GM21423 (cell line): ENCODE data around the gene PDP2.

Source experiments
- ATAC-seq: cut with Tn5 transposase; IDR thresholded peaks from one replicate; pipeline ENCODE4 v1.9.1; 2021; ENCODE audit warnings: mild to moderate bottlenecking, moderate library complexity; ENCODE audit not compliant: unreplicated experiment

Gene PDP2

DNA sequence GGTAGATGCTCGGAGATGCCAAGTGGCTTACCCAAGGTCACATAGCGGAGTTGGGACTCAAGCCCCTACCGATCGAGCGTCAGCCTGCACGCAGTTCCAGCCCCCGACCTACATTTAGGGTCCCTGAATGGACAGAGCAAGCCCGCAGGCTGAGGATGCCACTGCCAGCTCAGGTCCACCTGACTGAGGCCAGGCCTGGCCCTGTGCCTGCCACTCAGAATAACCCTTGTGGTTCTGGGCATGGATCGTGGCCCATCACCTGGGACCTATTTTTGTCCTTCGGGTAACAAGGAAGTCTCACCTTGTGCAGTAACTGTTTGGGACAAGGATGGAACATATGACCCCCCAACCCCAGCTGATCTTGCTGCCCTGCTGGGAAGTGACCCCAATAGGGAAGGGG, 21.3 kb downstream of the PDP2 start:
- ATAC-seq: no peak

DNA sequence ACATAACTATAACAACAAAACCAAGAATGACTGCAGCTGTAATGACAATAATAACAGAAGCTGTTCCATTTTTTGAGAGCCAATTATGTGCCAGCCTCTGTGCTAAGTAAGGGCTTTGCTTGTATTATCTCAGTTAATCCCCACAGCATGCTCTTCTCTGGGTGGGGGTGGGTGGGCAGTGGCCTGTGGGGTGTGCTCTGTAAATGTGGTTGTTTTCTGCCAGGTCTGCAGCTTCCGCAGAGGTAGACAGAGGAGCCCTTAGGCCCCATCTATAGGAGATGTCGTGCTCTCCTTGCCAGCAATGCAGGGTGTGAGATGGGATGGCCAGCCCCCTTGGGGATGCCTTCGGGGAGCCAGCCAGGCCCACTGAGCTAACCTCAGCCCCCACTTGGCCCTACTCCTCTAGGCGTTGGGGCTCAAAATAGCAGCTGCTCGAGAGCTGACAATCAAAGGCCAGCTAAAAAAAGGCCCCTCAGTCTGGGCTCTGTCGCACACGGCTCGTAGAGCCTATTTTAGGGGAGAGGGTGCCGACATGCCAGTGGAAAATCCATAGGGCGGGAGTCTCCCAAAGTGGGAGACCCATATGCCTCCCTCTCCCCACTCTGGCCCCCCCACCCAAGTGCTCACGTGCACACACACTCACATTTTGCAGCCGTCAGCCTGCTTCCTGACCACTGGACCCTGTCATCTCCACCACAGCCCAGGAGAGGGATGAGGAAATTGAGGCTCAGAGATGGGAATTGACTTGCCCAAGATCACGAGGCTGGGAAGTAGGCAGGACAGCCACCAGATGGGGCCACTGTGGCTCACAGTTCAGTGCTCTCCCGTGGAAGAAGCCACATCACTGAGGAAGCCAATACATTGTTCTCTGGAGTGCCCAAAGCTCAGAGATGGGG, 22.6 kb downstream of the PDP2 start:
- no peak for ATAC-seq

DNA sequence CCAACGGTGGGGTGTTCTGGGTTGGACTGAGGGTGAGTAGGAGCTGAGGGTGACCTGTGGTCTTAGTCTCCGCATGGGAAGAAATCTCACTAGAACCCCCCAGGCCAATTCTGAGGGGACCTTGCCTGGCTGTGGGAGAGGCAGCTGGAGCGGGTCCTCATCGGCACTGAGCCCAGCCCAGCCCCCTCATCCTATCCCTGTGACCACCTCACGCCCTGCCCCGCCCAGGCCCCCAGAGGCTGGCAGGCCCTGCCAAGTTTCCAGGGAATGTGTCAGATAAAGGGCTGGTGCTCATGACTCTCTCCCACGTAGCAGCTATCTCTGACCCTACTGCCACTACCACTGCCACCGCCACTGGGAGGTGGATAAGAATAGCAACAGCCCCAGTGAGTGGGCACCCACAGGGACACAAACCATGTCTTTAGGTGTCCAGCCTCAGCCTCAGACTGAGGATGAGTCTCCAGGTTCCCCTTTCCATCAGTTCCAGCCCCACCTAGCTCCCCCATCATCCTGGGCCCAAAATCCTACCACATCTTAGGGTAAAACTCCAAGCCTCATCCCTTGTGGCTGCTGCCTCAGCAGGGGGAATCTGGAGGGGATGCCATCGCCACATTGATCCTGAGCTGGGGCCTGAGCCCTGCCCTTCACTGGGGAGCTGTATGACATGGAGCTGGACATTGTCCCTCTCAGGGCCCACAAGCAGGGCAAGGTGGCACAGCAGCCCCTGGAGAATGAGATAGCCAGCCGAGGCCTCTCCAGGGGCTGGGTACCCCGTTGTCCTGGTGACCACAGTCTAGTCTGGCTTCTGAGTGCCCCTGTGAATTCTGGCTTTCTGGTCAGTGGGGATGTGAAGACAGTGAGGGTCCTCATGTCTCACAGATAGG, 23.5 kb downstream of the PDP2 start:
- no peak for ATAC-seq

DNA sequence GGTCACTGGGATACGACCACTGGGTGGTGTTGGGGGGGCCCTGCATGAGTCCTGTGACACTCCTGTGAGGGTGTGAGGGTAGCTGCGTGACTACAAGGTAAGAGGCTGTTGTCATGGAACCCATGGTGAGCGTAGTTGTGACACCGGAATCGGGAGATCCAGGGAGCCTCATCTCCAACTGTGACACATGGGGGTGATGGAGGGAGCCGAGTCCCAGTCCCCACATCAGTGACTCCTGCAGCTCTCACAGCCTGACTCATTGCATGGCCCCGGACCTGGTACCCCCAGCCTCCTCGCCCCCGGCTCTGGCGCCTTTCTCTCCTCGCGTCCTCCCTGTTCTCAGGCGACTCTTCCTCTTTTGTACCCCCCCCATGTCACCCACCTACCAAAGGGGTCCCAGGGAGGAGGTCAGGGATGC, 24.1 kb downstream of the PDP2 start:
- ATAC-seq: no peak

DNA sequence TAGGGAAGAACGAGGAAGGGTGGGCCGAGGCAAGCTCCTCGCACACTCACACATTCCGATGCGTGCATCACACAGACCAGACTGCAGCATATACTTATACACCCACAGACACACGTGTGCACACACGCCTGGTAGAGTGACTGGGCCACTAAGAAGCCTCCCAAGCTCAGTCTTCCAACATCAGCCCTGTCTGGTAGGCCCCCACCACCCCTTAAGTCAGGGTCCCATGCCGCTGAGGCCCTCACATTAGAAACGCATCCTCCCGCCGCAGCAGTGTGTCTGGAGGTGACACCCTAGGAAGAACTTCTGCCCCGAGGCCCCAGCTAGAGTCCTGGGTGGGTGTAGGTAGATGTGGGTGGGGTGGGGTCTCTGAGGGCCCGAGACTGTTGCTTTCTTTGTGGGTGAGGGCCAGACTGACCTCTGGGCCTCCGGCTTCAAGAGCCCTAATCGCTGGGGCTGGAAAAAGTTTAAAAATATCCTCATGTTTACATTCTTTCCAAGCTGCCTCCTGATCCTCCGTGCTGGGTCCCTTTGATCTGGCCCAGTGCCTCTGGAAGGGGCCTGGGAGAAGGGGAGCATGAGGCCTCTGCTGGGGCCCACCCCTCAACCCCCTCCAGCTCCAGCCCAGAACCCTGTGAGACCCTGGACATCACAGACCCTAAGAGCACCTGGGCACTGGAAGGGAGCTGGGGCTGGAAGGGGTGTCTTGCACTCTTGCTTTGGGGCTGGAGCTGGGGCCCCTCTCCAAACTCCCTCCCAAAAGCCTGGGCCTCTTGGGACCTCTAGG, 24.7 kb downstream of the PDP2 start:
- no peak for ATAC-seq

DNA sequence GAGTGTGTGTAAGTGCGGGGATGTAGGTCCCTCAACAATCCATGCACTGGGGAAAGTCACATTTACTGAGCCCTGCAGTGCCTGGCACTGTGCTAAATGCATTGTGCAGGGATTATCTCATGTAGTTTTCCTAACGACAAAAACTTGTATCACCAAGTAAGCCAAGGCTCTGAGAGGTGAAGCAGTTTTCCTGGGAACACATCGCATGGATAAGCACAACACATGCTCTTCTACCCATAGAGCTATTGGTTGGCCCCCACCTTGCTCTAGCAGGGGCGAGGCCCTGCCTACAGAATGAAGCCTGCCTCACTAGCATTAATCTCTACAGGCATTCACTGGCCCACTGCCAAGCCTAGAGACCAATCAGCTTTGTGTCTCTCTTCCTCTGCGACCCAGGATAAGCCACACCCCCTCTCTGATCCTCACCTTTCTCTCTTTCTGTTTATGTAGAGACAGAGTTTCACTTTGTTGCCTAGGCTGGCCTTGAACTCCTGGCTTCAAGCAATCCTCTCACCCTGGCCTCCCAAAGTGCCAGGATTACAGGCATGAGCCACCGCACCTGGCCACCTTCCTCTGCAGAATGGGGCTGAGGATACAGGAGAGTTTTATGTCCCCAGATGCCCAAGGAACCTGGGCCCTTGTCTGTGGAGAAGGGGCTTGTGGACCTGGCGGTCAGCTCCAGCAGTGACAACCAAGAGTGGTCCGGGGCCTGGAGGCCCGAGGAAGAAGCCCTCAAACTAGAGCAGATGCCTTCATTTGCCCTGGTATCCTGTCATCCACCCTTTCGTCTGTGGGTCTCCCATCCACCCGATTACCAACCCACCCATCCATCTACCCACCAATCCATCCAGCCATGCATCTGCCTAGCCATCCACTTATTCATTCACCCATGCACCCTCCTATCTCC, 25.6 kb downstream of the PDP2 start:
- ATAC-seq: no peak

DNA sequence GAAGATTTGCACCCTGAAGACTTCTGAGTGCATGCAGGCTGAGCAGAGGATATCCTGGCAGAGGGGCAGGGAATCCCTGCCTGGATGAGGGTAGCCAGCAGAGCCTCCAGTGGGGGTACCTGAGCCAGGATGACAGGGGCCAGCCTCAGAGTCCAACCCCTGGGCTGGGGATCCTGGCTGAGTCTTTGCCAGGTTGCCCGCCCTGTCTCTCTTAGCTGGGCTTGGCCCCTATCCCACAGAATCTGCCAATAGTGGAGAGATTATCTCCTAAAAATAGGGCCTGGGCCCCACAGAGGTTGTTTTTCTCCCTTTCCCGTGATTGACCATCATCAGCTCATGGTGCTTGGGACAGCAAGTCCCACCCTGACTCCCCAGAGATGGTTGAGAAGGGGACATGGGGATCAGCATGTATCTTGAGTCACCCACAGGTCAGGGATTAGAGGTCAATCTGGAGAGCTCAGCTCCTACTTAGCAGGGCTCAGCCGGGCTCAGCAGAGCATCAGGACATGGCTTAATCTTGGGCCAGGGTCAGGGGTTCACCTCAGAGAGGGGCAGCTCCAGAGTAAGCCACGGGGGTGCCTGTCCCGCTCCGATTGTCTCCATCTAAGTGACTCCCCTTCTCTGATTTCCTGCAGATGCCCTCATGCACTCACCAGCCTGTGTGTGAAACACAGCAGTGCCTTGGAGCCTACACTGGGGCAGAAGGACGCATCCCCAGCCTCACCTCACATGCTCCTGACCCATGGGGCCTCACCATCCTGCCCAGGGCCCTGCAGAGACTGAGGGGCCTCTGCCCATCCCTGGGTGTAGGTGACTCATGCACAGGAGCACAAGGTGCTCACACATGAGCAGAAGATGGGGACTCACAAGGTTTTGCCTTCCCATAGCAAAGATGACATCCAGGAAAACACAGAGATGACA, 26.9 kb downstream of the PDP2 start:
- ATAC-seq: no peak

DNA sequence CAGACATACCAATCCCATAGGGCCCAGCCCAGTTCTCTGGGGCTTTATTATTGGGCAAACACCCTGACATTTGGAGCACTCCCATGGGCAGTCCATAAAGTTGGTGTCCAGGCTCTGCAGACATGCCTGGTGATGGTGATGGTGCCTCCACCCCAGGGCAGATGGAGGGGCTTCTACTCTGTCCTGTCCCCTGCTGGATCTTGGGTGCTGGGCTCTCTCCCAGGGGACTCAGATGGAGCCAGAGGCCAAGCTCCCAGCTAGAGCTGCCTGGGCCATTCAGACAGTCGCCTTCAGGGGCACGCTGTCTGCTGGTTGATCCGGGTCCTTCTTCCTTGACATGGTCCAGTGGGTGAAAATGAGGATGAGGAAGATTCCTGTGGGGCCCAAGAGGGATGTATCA, 27.8 kb downstream of the PDP2 start:
- ATAC-seq: no peak

DNA sequence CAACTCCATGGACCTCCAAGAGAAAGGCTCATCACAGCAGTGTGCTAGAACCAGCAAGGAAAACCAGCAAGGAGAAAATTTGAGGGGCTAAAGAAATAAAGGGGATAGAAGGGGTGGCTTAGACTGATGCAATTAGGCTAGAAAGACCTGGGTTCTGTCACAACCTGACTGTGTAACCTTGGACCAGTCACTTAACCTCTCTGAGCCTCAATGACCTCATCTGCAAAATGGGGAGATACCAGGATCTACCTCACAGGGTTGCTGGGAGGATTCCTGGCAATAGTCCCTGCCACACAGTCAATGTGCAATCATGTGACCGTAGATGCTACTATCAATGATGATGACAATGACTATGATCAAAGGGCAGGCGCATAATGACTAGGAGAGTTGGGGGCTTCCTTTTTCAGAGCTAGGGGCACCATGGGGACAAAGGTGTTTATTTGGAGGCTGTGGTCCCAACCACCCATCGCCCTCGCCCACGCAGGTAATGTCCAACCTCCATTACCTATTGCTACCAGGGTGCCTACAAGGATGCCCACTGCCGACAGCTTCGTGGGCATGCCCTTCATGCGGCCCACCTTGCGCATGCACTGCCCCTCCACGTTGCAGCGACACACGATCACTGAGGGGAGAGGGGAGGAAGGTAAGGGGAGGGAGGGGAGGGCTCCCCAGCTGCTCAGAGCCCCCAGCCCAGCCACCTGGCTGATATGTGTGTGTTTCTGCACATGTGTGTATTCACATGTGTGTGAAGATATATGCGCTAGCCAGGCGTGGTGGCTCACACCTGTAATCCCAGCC, 28.6 kb downstream of the PDP2 start:
- ATAC-seq: no peak

DNA sequence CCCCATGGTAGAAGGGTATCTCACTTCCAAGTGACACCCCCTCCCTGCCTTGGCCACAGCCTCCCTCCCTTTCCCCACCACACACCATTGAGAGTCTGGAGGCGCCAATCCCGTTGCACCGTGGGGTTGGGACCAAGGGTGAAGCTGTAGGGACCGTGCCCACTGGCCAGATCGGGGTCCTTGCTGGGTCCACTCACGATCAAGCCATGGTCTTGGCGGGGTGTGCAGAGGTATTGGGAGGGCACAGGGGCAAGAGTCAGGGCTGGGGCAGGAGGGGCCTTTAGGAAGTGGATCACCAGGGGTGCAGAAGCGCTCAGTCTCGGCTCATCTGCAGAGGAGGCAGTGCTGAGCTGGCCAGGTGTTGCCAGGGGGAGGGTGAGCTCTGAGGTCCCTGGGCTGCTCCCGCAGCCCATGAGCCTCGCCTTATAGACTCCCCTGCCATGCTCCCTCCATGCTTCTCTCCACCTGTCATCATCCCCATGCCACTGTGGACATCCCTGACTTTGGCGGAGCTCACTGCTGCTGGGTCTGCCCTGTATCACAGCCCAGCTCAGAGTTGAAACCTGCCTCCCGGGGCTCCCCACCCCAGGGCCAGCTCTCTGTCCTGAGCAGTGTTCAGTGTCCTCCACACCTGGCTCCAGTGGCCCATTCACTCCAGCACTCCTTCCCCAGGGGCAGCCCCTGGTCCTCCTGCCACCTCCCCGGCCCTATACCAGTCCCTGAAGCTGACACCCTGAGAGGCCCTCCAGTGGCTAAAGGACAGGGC, 30.0 kb downstream of the PDP2 start:
- ATAC-seq: no peak

DNA sequence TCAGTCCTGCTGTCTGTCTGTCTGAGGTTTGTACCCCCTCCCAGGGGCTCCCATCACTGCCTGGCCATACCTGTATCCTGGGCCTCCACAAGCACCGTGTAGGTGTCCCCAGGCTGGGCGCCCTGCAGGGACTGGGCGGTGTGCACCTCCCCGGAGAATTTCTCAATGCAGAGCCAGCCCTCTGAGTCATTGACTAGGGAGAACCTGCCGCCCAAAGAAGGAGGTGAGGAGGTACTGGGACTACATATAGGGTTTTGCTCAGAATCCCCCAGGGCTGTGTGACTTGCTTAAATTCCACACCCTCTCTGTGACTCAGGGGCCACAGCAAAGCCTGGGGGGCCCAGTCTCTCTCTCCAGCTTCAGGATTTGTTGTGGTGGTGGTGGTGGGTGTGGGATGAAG, 30.8 kb downstream of the PDP2 start:
- ATAC-seq: no peak

DNA sequence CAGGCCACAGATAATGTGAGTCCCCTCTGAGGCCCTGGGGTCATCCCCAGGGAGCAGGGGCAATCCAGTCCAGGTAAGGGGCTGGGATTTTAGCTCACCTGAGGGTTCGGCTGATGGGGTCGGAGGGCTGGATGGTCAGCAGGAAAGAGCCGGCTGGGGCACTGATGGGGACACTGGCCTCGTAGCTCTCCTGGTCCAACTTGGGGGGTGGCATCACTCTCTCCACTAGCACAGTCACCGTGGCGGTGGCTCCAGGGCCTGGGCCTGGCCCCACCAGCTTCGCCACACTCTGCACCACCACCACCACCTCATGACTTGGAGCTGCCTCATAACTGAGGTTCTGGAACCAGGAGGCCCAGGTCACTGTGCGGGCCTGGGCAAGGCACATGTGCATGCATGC, 31.5 kb downstream of the PDP2 start:
- no peak for ATAC-seq

DNA sequence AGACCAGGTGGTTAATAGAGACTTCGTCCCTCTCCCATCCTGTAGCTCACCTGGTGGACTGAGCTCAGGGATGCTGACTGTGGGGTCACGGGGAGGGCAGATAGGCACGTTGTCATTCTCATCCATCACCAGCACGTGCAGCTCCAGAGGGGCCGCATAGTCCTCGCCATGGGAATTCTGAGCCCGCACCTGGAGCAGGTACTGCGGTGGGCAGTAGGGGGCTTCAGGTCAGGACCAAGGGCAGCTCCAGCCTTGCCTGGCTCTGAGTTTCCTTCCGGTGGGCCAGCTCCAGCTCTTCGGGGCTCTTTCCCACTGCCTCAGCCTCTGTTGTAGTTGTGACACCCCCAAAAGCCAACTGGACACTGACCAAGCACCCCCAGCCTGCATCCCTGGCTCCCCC, 32.8 kb downstream of the PDP2 start:
- ATAC-seq: no peak

DNA sequence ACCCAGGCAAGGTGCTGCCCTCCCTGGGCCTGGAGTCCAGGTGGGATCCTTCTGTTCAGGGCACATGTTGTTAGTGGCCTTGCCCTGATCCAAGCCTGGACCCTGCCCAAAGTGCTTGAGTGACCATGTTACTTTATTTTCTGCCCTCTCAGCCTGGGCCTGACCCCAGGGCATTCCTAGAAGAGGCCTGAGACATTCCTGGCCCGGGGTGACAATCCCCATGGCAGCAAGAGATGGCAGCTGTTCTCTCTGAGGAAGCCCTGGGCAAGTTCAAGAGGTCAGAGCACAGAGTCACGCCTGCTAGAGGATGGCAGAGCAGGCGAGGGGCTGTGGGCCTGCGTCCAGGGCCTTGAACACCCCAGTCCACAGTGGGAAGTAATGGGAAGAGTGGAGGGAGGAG, 33.4 kb downstream of the PDP2 start:
- no peak for ATAC-seq

DNA sequence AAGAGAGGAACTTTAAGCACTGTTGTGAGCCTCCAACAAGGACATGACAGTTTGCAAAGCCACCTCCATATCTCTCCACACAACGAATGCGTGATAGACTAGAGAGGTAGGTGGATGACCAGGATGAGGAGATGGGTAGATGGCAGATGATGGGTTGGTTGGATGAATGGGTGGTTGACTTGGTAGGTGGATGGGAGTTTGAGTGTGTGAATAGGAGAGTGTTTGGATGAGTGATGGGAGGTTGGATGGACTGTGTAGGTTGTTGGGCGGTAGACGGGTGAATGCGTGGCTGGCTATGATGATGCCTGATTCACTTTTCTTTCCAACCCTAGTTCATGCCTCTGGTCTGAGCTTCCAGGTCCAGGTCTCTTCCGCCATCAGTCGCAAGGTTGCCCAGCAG, 34.2 kb downstream of the PDP2 start:
- ATAC-seq: no peak

DNA sequence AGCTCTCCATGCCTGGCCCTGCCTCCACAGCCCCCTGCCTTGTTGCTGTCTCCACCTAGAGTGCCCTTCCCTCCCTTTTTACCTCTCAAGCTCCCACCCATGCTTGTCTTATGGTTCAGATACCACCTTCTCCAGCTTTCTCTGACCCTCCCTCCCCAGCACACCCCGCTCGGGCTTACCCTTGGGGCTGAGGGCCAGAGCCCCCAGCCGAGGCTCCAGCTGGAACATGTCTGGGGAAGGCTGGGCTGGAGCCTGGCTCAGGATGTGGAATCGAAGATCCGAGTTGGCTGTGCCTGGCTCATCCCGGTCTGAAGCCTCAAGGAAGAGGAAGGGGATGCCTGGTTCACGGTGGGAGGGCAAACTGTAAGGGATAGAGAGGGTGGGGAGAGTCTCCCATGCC, 34.7 kb downstream of the PDP2 start:
- no peak for ATAC-seq

DNA sequence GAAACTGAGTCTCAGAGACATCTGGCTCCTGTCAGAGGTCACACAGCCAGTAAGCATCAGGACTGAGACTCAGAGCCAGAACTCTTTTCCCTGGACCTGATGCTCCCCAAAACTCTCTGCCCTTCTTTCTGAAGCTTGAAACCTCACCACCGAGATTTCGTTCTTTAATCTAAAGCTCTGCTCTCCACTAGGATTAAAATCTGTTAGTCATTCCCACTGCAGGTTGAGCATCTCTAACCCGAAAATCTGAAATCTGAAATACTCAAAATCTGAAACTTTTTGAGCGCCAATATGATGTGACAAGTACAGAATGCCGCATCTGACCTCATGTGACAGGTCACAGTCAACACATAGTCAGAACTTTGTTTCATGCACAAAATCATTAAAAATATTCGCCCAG, 36.2 kb downstream of the PDP2 start:
- ATAC-seq: no peak

DNA sequence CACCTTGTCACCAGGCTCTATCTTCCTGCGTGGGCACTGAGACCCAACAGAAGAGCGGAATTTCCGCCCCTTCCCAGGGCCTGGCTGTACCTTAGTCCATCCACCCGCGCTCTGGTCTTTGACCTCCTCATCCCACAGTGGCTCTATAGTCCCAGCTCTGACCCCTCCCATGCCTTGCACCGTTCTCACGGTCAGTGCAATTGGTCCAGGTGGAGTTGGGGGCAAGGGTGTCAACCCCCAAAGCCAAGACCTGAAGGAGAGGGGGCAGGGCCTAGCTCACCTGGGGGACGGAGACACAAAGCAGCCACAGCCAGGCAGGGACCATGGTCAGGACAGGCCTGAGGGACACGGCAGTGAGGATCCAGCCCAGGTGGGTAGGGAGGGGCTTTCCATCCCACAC, 37.4 kb downstream of the PDP2 start:
- ATAC-seq: no peak
